ENCODE results near the gene C10orf67. TPM values are rescaled to one million over a fixed set of nuclear protein-coding genes. Genes with fewer than 3 reads are reported as not detected.

Gene C10orf67
- total RNA-seq, 4 donors from 2014 or later: 0.21 TPM; not detected in 3

- Histone ChIP-seq H3K9me3 (no peaks in the 10 kb centered on the region), H3K4me3 (no peak overlapping the region), H3K4me1 (no peaks in the 10 kb centered on the region), H3K27ac (no peak overlapping the region), H3K27me3 (no peaks in the 10 kb centered on the region), H3K36me3 (no peaks in the 10 kb centered on the region)
- DNase-seq: no peak
- no peak for TF ChIP-seq POLR2A (IDR thresholded peaks at IDR 0.05)
- TF ChIP-seq, protein P1, sequence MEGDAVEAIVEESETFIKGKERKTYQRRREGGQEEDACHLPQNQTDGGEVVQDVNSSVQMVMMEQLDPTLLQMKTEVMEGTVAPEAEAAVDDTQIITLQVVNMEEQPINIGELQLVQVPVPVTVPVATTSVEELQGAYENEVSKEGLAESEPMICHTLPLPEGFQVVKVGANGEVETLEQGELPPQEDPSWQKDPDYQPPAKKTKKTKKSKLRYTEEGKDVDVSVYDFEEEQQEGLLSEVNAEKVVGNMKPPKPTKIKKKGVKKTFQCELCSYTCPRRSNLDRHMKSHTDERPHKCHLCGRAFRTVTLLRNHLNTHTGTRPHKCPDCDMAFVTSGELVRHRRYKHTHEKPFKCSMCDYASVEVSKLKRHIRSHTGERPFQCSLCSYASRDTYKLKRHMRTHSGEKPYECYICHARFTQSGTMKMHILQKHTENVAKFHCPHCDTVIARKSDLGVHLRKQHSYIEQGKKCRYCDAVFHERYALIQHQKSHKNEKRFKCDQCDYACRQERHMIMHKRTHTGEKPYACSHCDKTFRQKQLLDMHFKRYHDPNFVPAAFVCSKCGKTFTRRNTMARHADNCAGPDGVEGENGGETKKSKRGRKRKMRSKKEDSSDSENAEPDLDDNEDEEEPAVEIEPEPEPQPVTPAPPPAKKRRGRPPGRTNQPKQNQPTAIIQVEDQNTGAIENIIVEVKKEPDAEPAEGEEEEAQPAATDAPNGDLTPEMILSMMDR (IDR thresholded peaks at IDR 0.05): no peak
- intact Hi-C loops (cut with DNase I; ENCODE audit: low total_unique reads): no loop called here
Measured at GRCh38 chr10:23331567-23332301, 12.9 kb downstream of the C10orf67 start.

DNA sequence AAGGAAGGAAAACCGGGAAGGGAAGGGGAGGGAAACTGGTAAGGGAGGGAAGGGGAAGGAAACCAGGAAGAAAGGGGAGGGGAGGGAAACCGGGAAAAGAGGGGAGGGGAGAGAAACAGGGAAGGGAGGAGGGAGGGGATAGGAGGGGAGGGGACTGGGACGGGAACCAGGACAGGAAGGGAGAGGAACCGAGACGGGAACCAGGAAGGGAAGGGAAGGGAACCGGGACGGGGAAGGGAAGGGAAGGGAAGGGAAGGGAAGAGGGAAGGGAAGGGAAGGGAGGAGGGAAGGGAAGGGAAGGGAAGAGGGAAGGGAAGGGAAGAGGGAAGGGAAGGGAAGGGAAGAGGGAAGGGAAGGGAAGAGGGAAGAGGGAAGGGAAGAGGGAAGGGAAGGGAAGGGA, 13.6 kb downstream of the C10orf67 start:
- Histone ChIP-seq H3K9me3 (no peaks in the 10 kb centered on the region), H3K27me3 (no peaks in the 10 kb centered on the region), H3K4me1 (no peaks in the 10 kb centered on the region), H3K27ac (no peak overlapping the region), H3K36me3 (no peaks in the 10 kb centered on the region), H3K4me3 (no peak overlapping the region)
- DNase-seq: no peak
- no peak for TF ChIP-seq POLR2A (IDR thresholded peaks at IDR 0.05)
- TF ChIP-seq, protein P1 (IDR thresholded peaks at IDR 0.05): no peak
- intact Hi-C loops (cut with DNase I; ENCODE audit: low total_unique reads): no loop called here

- no peaks in the 10 kb centered on the region for H3K36me3 ChIP-seq
- H3K27me3 ChIP-seq: no peaks in the 10 kb centered on the region
- no peaks in the 10 kb centered on the region for H3K4me1 ChIP-seq
- intact Hi-C loops (cut with DNase I; ENCODE audit: low total_unique reads): no loop called here
- H3K4me3 ChIP-seq: no peak overlapping the region
- no peaks in the 10 kb centered on the region for H3K9me3 ChIP-seq
- no peak for DNase-seq
- H3K27ac ChIP-seq: no peak overlapping the region
- TF ChIP-seq, protein P1 (IDR thresholded peaks at IDR 0.05): no peak
- no peak for TF ChIP-seq POLR2A (IDR thresholded peaks at IDR 0.05)
Measured at GRCh38 chr10:23326544-23327307, 17.9 kb downstream of the C10orf67 start.

- Histone ChIP-seq H3K4me3 (no peak overlapping the region), H3K4me1 (no peaks in the 10 kb centered on the region)
- intact Hi-C loops (cut with DNase I; ENCODE audit: low total_unique reads): no loop called here
Measured at GRCh38 chr10:23325132-23325531, 19.5 kb downstream of the C10orf67 start.

More at GRCh38 chr10:23325132-23325531, 19.5 kb downstream of the C10orf67 start:
- Histone ChIP-seq H3K27me3 (no peaks in the 10 kb centered on the region), H3K9me3 (no peaks in the 10 kb centered on the region), H3K27ac (no peak overlapping the region), H3K36me3 (no peaks in the 10 kb centered on the region)
- TF ChIP-seq, protein P1 (IDR thresholded peaks at IDR 0.05): no peak
- no peak for TF ChIP-seq POLR2A (IDR thresholded peaks at IDR 0.05)
- DNase-seq: no peak

All from uterus (tissue), 4 donors.